Kidney epithelial cell (primary cell): ENCODE data around the gene RAD51D. TPM values are rescaled to one million over a fixed set of nuclear protein-coding genes. Genes with fewer than 3 reads are reported as not detected.

ENCODE experiments used
- DNase-seq: peaks from one replicate; pipeline ENCODE4 v3.0.0-alpha.2; 2010; ENCODE audit warnings: low read depth
- H3K27me3 ChIP-seq: 2 replicates; pipeline ENCODE4 v1.6.0; 2011; ENCODE audit warnings: low read length; ENCODE audit not compliant: control insufficient read depth, insufficient read depth
- H3K36me3 ChIP-seq: 2 replicates; pipeline ENCODE4 v1.5.1; 2011; ENCODE audit warnings: low read length; ENCODE audit not compliant: control insufficient read depth, insufficient read depth
- H3K4me3 ChIP-seq: 2 replicates; pipeline ENCODE4 v1.5.1; 2011; ENCODE audit warnings: low read depth, mild to moderate bottlenecking, control low read depth, low read length
- total RNA-seq: library from RNA; depleted of rRNA; stranded (reverse); fragments of >200 nt; gene quantifications from 2 replicates; pipeline ENCODE4 v1.2.3, GENCODE V29; 2015
- TF ChIP-seq, protein P1 (sequence below): IDR thresholded peaks from 2 replicates; pipeline ENCODE4 v1.5.1; 2011; ENCODE audit warnings: mild to moderate bottlenecking, moderate library complexity, low read length, control low read depth, inconsistent platforms; ENCODE audit not compliant: insufficient read depth, poor library complexity, severe bottlenecking

RAD51D gene
- total RNA-seq, 1 donor from 2014 or later: 18.4 TPM

GRCh38 chr17:35104844-35105450 is 14.7 kb downstream of the RAD51D start:
- no peak for DNase-seq
- H3K27me3 ChIP-seq: no peaks in the 10 kb centered on the region
- TF ChIP-seq, protein P1, sequence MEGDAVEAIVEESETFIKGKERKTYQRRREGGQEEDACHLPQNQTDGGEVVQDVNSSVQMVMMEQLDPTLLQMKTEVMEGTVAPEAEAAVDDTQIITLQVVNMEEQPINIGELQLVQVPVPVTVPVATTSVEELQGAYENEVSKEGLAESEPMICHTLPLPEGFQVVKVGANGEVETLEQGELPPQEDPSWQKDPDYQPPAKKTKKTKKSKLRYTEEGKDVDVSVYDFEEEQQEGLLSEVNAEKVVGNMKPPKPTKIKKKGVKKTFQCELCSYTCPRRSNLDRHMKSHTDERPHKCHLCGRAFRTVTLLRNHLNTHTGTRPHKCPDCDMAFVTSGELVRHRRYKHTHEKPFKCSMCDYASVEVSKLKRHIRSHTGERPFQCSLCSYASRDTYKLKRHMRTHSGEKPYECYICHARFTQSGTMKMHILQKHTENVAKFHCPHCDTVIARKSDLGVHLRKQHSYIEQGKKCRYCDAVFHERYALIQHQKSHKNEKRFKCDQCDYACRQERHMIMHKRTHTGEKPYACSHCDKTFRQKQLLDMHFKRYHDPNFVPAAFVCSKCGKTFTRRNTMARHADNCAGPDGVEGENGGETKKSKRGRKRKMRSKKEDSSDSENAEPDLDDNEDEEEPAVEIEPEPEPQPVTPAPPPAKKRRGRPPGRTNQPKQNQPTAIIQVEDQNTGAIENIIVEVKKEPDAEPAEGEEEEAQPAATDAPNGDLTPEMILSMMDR: no peak

GRCh38 chr17:35103271-35103670 is 16.4 kb downstream of the RAD51D start:
- no peaks in the 10 kb centered on the region for H3K27me3 ChIP-seq
- no peak overlapping the region for H3K4me3 ChIP-seq
- TF ChIP-seq, protein P1: no peak
- no peak for DNase-seq
- H3K36me3 ChIP-seq: no peaks in the 10 kb centered on the region

More at GRCh38 chr17:35104844-35105450, 14.7 kb downstream of the RAD51D start:
- H3K4me3 ChIP-seq: no peak overlapping the region
- H3K36me3 ChIP-seq: no peaks in the 10 kb centered on the region

DNA sequence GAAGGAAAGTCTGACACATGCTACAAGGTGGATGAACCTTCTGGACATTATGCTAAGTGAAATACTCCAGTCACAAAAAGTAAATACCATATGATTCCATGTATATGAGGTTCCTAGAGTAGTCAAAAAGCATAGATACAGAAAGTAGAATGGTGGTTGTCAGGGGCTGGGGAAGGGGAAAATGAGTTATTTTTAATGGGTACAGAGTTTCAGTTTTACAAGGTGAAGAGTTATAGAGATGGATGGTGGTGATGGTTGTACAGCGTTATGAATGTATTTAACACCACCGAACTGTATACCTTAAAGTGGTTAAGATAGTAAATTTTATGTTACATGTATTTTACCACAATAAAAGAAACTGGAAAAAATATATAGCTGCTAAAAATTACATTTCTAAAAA is 17.9 kb downstream of the RAD51D start:
- TF ChIP-seq, protein P1: no peak
- no peak overlapping the region for H3K4me3 ChIP-seq
- no peaks in the 10 kb centered on the region for H3K36me3 ChIP-seq
- no peaks in the 10 kb centered on the region for H3K27me3 ChIP-seq
- DNase-seq: no peak

- no peak overlapping the region for H3K4me3 ChIP-seq
- H3K27me3 ChIP-seq: no peaks in the 10 kb centered on the region
- TF ChIP-seq, protein P1: no peak
- no peaks in the 10 kb centered on the region for H3K36me3 ChIP-seq
- no peak for DNase-seq
Measured at GRCh38 chr17:35101036-35101435, 18.6 kb downstream of the RAD51D start.

DNA sequence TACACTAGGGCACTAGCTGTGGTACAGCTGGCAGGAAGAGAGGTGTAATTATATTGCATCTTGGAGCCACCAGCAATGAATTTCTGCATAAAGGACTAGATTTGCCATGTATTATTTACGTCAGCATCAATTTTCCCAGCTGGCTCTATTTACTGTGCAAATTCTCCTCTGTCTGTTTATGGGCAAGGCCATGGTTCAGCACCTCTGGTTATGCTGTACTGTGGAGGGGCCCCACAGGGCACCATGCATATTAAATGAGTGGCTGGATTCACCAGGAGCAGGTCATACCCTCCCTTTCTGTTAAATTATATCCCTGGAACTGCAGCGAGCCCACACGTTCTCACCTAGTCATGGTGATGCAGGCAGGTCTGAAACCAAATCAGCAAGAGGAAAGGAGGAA is 19.8 kb downstream of the RAD51D start:
- Histone ChIP-seq H3K36me3 (no peaks in the 10 kb centered on the region), H3K4me3 (no peak overlapping the region), H3K27me3 (no peaks in the 10 kb centered on the region)
- TF ChIP-seq, protein P1: no peak
- no peak for DNase-seq

DNA sequence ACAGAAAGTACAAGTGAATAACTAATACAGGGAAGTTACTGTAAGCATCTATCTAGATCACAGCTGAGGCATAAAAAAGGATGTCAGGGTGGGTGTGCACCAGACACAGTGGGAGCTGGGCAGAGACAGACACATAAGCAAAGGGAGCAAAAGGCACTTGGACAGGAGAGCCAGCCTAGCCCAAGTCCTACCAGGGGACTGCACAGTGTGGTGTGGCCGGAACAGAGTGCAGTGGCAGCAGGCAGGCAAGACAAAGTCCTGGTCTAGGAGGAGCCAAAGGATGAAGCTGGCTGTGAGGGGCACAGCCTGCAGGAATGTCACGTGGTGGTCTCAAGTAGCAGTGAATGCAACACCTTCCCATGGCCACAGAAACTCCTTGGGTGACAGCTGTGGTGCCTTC is 21.9 kb downstream of the RAD51D start:
- TF ChIP-seq, protein P1: no peak
- Histone ChIP-seq H3K36me3 (no peaks in the 10 kb centered on the region), H3K4me3 (no peak overlapping the region), H3K27me3 (no peaks in the 10 kb centered on the region)
- no peak for DNase-seq
